DND-41 (cell line): ENCODE data around the gene JAK3.

Source experiments
- ATAC-seq: fragments of 200-7000 bp; cut with Tn5 transposase; 3 replicates; pipeline ENCODE4 v1.9.1; 2021; ENCODE audit warnings: low read depth; ENCODE audit not compliant: insufficient read depth
- DNase-seq: peaks from one replicate; pipeline ENCODE4 v3.0.0-alpha.2; 2020
- H2AFZ ChIP-seq: 2 replicates; pipeline ENCODE4 v1.6.0; 2012; ENCODE audit warnings: low read depth, low read length
- H3K27ac ChIP-seq: 2 replicates; pipeline ENCODE4 v1.5.1; 2012; ENCODE audit warnings: low read length, inconsistent platforms
- H3K27me3 ChIP-seq: fragments of 200-600 bp; sonication (generic); 2 replicates; pipeline ENCODE4 v1.6.0; 2012; ENCODE audit warnings: low read length, mild to moderate bottlenecking, inconsistent platforms; ENCODE audit not compliant: insufficient read depth, poor library complexity
- H3K36me3 ChIP-seq: 2 replicates; pipeline ENCODE4 v1.5.1; 2012; ENCODE audit warnings: low read length, inconsistent platforms; ENCODE audit not compliant: insufficient read depth
- H3K4me1 ChIP-seq: 2 replicates; pipeline ENCODE4 v1.5.1; 2012; ENCODE audit warnings: mild to moderate bottlenecking, low read length; ENCODE audit not compliant: insufficient read depth
- H3K4me2 ChIP-seq: 2 replicates; pipeline ENCODE4 v1.6.0; 2012; ENCODE audit warnings: mild to moderate bottlenecking, moderate library complexity, low read length, inconsistent platforms; ENCODE audit not compliant: insufficient read depth
- H3K4me3 ChIP-seq, 2 experiments: fragments of 200-600 bp in 1 of 2; shearing (Covaris generic) in 1 of 2; 2 replicates each; pipeline ENCODE4 v1.5.1; 2012 to 2016; ENCODE audit warnings: inconsistent platforms in 2 of 2, low read length in 2 of 2, mild to moderate bottlenecking in 2 of 2, low read depth in 1 of 2, moderate library complexity in 1 of 2
- H3K79me2 ChIP-seq: 2 replicates; pipeline ENCODE4 v1.6.0; 2012; ENCODE audit warnings: low read length, inconsistent platforms; ENCODE audit not compliant: insufficient read depth
- H3K9ac ChIP-seq: 2 replicates; pipeline ENCODE4 v1.6.0; 2012; ENCODE audit warnings: low read depth, mild to moderate bottlenecking, inconsistent platforms, low read length, moderate library complexity
- H3K9me3 ChIP-seq: 2 replicates; pipeline ENCODE4 v1.5.1; 2012; ENCODE audit warnings: low read length, moderate library complexity, mild to moderate bottlenecking, inconsistent platforms; ENCODE audit not compliant: insufficient read depth, severe bottlenecking
- H4K20me1 ChIP-seq: 2 replicates; pipeline ENCODE4 v1.6.0; 2012; ENCODE audit warnings: low read length; ENCODE audit not compliant: insufficient read depth
- CTCF ChIP-seq: IDR thresholded peaks from 2 replicates; pipeline ENCODE4 v1.5.1; 2012; ENCODE audit warnings: borderline replicate concordance, low read length, moderate library complexity, mild to moderate bottlenecking; ENCODE audit not compliant: poor library complexity, severe bottlenecking; ENCODE audit errors: extremely low read depth
- EZH2 ChIP-seq: IDR thresholded peaks from 3 replicates; pipeline ENCODE4 v1.6.1; 2012; ENCODE audit warnings: borderline replicate concordance, low read depth, mild to moderate bottlenecking, moderate library complexity, low read length, inconsistent platforms; ENCODE audit not compliant: severe bottlenecking

Gene JAK3

GRCh38 chr19:17812099-17812498 is 35.7 kb downstream of the JAK3 start:
- no peak for DNase-seq
- ATAC-seq, result no peak
- peaks cover 8% of the 10 kb centered on the region for H3K27me3 ChIP-seq
- no peak overlapping the region for H3K4me3 ChIP-seq
- no peak overlapping the region for H3K9ac ChIP-seq
- H3K9me3 ChIP-seq, result no peaks in the 10 kb centered on the region
- no peak overlapping the region for H3K4me2 ChIP-seq
- H4K20me1 ChIP-seq, result no peaks in the 10 kb centered on the region
- no peak overlapping the region for H2AFZ ChIP-seq
- H3K4me1 ChIP-seq, result no peaks in the 10 kb centered on the region
- no peaks in the 10 kb centered on the region for H3K79me2 ChIP-seq
- H3K36me3 ChIP-seq, result no peaks in the 10 kb centered on the region
- no peak for TF ChIP-seq CTCF
- TF ChIP-seq EZH2, result no peak
- H3K27ac ChIP-seq, result no peak overlapping the region

GRCh38 chr19:17811681-17812080 is 36.1 kb downstream of the JAK3 start:
- no peaks in the 10 kb centered on the region for H3K36me3 ChIP-seq

GRCh38 chr19:17811103-17811502 is 36.7 kb downstream of the JAK3 start:
- H3K27me3 ChIP-seq, result peaks cover 10% of the 10 kb centered on the region
- no peak overlapping the region for H3K4me3 ChIP-seq

More at GRCh38 chr19:17811681-17812080, 36.1 kb downstream of the JAK3 start:
- Histone ChIP-seq H3K27ac (no peak overlapping the region), H3K4me3 (no peak overlapping the region), H4K20me1 (no peaks in the 10 kb centered on the region), H3K4me2 (no peak overlapping the region), H3K27me3 (peaks cover 8% of the 10 kb centered on the region), H2AFZ (no peak overlapping the region), H3K9ac (no peak overlapping the region), H3K79me2 (no peaks in the 10 kb centered on the region), H3K9me3 (no peaks in the 10 kb centered on the region), H3K4me1 (no peaks in the 10 kb centered on the region)
- DNase-seq, result no peak
- no peak for ATAC-seq
- TF ChIP-seq CTCF, result no peak
- TF ChIP-seq EZH2, result no peak

More at GRCh38 chr19:17811103-17811502, 36.7 kb downstream of the JAK3 start:
- DNase-seq (no peak), ATAC-seq (no peak)
- TF ChIP-seq CTCF (no peak), EZH2 (no peak)
- Histone ChIP-seq H3K27ac (no peak overlapping the region), H3K9me3 (no peaks in the 10 kb centered on the region), H3K4me1 (no peaks in the 10 kb centered on the region), H2AFZ (no peak overlapping the region), H3K9ac (no peak overlapping the region), H3K4me2 (no peak overlapping the region), H3K36me3 (no peaks in the 10 kb centered on the region), H3K79me2 (no peaks in the 10 kb centered on the region), H4K20me1 (no peaks in the 10 kb centered on the region)
